ENCODE data around the gene TDRD7. TPM values are rescaled to one million over a fixed set of nuclear protein-coding genes. Genes with fewer than 3 reads are reported as not detected.

The TDRD7 gene
- total RNA-seq, 1 experiment from 2014 or later = 3.6 TPM

DNA sequence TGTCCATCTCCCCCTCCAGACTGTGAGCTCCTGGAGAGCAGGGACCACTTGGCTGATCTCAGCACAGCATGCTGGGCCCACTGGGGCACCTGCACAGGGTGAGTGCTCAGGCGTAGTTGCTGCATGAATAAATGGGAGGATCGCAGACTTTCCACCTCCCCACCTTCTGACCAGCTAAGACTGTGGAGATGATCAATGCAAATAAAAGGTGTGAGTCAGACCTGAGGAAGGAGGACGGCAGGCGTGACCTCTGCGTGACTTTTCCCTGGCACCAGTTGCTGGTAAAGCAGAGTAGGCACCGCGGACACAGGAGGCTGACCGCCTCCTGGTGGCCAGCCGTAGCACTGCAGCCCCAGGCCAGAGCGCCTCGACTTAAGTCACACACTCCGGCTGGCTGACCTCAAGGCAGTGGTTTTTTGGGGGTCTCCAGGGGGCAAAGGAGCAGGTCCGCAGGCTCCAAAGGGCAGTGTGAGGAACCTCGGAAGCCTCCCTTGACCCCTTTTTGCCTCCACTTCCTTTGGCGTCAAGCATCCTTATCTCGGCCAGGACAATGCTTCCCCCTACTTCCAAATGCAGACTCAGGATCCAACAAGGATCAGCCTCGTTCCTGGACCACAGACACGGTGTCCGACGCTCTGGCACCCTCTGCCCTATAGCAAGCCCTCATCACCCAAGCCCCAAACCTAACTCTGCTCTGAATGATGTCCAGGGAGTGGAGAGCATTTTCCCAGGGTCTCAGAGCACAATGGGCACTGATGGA lies 12.7 kb upstream of the TDRD7 start:
- intact Hi-C loops (cut with micrococcal nuclease; ENCODE audit: unreplicated experiment) = loop anchor here (1.0 kb wide), 1 partner anchor 543 kb away; no protein-coding TSS in a partner anchor
- BruUV-seq (replicated peaks) = no TSS peak
- TF ChIP-seq, protein P1, sequence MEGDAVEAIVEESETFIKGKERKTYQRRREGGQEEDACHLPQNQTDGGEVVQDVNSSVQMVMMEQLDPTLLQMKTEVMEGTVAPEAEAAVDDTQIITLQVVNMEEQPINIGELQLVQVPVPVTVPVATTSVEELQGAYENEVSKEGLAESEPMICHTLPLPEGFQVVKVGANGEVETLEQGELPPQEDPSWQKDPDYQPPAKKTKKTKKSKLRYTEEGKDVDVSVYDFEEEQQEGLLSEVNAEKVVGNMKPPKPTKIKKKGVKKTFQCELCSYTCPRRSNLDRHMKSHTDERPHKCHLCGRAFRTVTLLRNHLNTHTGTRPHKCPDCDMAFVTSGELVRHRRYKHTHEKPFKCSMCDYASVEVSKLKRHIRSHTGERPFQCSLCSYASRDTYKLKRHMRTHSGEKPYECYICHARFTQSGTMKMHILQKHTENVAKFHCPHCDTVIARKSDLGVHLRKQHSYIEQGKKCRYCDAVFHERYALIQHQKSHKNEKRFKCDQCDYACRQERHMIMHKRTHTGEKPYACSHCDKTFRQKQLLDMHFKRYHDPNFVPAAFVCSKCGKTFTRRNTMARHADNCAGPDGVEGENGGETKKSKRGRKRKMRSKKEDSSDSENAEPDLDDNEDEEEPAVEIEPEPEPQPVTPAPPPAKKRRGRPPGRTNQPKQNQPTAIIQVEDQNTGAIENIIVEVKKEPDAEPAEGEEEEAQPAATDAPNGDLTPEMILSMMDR (conservative IDR thresholded peaks at IDR 0.05; ENCODE audit: low read depth, low read length) = peak; percentile 97
- no peak for TF ChIP-seq EZH2 (IDR thresholded peaks at IDR 0.05; ENCODE audit: borderline replicate concordance, low read depth, low read length, poor library complexity, severe bottlenecking)
- no peaks in the 10 kb centered on the region for H3K4me1 ChIP-seq (ENCODE audit: insufficient read depth, low read length, poor library complexity, severe bottlenecking)
- no peaks in the 10 kb centered on the region for H3K27me3 ChIP-seq (replicated peaks; ENCODE audit: insufficient read depth, low read depth, low read length, poor library complexity)
- DNase-seq (ENCODE audit: low spot score) = peak; percentile 58
- H3K27ac ChIP-seq (ENCODE audit: low read depth, low read length, poor library complexity, severe bottlenecking) = no peak overlapping the region
- H3K4me3 ChIP-seq (ENCODE audit: low read depth, low read length, poor library complexity, severe bottlenecking) = no peak overlapping the region
- peaks cover 8% of the 10 kb centered on the region for H3K9me3 ChIP-seq (ENCODE audit: low read depth, low read length, poor library complexity, severe bottlenecking)
- CTCF ChIA-PET = no interaction called here
- POLR2A ChIA-PET (ENCODE audit: low non-redundant PET) = no interaction called here
- H3K36me3 ChIP-seq (ENCODE audit: insufficient read depth, low read length, poor library complexity, severe bottlenecking) = no peaks in the 10 kb centered on the region

DNA sequence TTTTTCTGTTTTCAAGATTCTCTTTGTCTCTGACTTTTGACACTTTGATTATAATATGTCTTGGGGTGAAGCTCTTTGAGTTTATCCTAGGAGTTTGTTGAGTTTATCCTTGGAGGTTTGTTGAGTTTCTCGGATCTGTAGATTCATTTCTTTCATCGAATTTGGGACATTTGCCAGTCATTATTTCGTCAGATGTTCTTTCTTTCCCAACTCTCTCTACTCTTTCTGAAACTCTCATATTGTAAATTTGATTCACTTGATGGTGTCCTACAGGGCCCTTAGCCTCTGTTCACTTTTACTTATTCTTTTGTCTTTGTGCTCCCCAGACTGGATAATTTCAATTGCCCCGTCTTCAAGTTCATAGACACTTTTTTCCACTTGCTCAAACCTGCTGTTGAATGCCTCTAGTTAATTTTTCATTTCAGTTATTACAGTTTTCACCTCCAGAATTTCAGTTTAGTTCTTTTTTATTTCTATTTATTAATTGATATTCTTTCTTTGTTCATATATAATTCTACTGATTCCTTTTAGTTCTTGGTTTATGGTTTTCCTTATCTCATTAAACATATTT lies 8.1 kb upstream of the TDRD7 start:
- POLR2A ChIA-PET (ENCODE audit: low non-redundant PET) = no interaction called here
- Histone ChIP-seq H3K9me3 (ENCODE audit: low read depth, low read length, poor library complexity, severe bottlenecking) (peaks cover 15% of the 10 kb centered on the region), H3K27me3 (replicated peaks; ENCODE audit: insufficient read depth, low read depth, low read length, poor library complexity) (peaks cover 5% of the 10 kb centered on the region), H3K4me1 (ENCODE audit: insufficient read depth, low read length, poor library complexity, severe bottlenecking) (no peaks in the 10 kb centered on the region), H3K36me3 (ENCODE audit: insufficient read depth, low read length, poor library complexity, severe bottlenecking) (no peaks in the 10 kb centered on the region), H3K4me3 (ENCODE audit: low read depth, low read length, poor library complexity, severe bottlenecking) (no peak overlapping the region), H3K27ac (ENCODE audit: low read depth, low read length, poor library complexity, severe bottlenecking) (no peak overlapping the region)
- CTCF ChIA-PET = no interaction called here
- intact Hi-C loops (cut with micrococcal nuclease; ENCODE audit: unreplicated experiment) = no loop called here
- DNase-seq (ENCODE audit: low spot score) = no peak
- TF ChIP-seq, protein P1 (conservative IDR thresholded peaks at IDR 0.05; ENCODE audit: low read depth, low read length) = no peak
- TF ChIP-seq EZH2 (IDR thresholded peaks at IDR 0.05; ENCODE audit: borderline replicate concordance, low read depth, low read length, poor library complexity, severe bottlenecking) = no peak
- no TSS peak for BruUV-seq (replicated peaks)

DNA sequence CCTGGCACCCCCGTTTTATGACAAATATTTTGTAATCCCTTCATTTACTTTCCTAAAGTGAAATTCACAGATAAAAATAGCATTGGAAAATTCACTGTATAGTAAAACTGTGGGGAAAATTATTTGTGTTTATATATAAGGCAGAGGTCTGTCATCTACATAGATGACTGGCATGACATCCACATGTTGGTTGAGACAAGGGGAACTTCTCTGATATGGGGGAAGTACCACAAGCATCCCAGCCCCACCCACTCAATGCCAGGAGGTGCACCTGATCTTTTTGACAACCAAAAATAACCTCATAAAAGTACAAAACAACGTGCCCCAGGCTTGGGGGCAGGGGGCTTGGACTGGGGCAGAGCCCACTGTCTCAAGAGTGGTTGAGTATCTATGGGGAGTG lies 6.3 kb upstream of the TDRD7 start:
- intact Hi-C loops (cut with micrococcal nuclease; ENCODE audit: unreplicated experiment) = no loop called here
- Histone ChIP-seq H3K9me3 (ENCODE audit: low read depth, low read length, poor library complexity, severe bottlenecking) (peaks cover 15% of the 10 kb centered on the region), H3K4me1 (ENCODE audit: insufficient read depth, low read length, poor library complexity, severe bottlenecking) (no peaks in the 10 kb centered on the region), H3K36me3 (ENCODE audit: insufficient read depth, low read length, poor library complexity, severe bottlenecking) (no peaks in the 10 kb centered on the region), H3K4me3 (ENCODE audit: low read depth, low read length, poor library complexity, severe bottlenecking) (no peak overlapping the region), H3K27me3 (replicated peaks; ENCODE audit: insufficient read depth, low read depth, low read length, poor library complexity) (peaks cover 5% of the 10 kb centered on the region), H3K27ac (ENCODE audit: low read depth, low read length, poor library complexity, severe bottlenecking) (no peak overlapping the region)
- ChIA-PET CTCF (no interaction called here), POLR2A (ENCODE audit: low non-redundant PET) (no interaction called here)
- TF ChIP-seq EZH2 (IDR thresholded peaks at IDR 0.05; ENCODE audit: borderline replicate concordance, low read depth, low read length, poor library complexity, severe bottlenecking) = no peak
- TF ChIP-seq, protein P1 (conservative IDR thresholded peaks at IDR 0.05; ENCODE audit: low read depth, low read length) = no peak
- BruUV-seq (replicated peaks) = no TSS peak
- DNase-seq (ENCODE audit: low spot score) = no peak

Data from A673 (cell line).